EL (cell line): ENCODE data around the gene VSIR.

Source experiments
- DNase-seq: peaks from one replicate; pipeline ENCODE4 v3.0.0-alpha.2; 2016

The VSIR gene

DNA sequence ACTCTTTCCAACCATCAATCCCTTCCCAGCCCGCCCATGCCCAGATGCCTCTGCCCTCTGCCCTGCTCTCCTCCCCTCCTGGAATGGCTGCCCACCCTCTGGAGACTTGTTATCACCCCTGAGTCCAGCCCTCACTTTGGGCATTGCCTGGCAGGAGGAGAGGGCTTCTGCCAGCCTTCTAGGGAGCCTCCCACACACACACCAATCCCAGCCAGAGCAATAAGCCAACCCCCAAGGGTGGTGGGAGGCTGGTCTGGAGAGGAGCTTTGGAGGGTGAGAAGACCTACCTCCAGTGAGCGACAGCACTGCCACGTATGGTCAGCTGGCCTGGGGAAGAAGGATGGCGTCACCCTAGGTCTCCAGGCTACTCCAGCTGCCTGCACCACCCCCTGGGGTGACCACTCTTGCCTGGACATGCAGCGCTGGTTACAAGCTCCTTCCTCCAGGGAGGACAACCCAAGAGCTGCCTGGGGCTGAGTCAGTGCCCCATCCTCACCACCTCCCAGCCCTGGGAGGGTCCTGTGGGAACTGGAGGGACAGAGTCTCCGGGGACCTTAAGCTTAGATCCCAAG lies 62.2 kb downstream of the VSIR start:
- no peak for DNase-seq

DNA sequence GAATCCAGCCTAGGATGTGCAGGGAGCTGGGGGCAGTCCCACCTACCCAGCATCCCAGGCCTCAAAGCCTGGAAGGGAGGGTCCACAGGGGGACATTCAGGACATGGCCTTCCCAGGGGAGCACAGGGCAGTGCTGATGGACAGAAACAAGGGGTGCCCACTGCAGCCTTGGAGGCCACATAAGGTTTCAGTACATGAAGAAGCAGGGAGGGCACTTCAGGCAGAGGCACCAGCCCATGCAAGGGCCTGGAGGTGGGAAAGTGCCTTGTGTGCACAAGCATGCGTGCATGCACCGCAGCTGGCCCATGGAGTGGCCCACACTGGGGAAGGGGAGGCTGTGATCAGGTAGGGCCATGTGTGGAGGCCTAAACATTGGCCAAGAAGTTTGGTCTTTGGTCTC lies 62.8 kb downstream of the VSIR start:
- DNase-seq: no peak

DNA sequence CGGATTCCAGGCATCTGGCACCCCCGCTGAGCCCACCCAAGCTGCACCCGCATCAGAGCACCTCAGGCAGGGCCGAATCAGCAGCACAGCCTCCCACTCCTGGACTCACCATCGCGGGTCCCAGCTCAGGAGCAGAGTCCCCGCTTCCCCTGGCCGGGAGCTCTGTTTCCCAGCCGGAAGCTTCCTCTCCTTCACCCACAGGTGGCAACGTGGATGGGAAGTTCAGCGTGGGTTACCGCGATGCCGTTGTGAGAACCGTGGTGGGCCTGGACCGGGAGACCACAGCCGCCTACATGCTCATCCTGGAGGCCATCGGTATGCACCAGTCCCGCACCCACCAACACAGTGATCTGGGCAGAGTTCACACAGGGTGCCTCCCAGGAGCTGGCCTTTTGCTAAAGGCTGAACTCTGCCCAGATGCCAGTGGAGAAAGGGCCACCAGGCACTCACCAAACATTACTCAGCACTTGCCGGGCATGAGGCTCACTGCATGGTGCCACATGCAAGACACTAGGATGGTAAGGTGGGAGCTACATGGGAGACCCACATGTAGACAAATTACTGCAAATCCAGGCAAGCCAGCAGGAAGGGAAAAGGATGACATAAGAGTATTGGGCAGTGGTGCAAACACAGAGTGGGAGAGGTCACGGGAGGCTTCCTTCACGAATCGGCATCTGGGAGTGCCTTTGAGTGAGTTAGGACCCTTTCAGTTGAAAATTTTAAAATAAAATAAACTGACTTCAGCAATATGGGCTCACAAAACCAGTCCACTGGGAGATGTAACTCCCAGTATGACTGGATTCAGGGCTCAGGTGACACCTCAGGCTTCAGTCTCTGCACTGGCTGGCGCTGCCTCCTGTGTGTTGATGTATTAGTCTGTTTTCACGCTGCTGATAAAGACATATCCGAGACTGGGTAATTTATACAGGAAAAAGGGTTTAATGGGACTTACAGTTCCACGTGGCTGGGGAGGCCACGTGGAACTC lies 64.1 kb downstream of the VSIR start:
- DNase-seq: no peak

DNA sequence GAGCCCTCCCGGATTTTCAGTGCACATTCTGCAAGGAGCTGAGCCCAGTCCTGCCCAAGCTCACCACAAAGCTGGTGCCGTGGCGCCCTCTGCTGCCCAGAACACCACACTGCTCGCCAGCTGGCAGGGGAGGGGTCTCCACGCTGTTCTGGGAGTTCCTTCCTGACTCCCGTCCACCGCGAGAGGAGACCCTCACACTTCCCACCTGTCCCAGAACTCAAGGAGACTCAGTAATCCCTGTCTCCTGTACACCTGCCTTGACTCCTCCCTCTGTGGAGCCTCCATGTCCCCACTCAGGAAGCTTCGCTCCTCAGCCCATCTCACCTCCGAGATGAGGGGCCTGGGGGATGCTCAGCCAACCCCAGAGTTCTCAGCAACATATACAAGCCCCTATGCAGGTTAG lies 65.0 kb downstream of the VSIR start:
- peak; percentile 26 for DNase-seq

DNA sequence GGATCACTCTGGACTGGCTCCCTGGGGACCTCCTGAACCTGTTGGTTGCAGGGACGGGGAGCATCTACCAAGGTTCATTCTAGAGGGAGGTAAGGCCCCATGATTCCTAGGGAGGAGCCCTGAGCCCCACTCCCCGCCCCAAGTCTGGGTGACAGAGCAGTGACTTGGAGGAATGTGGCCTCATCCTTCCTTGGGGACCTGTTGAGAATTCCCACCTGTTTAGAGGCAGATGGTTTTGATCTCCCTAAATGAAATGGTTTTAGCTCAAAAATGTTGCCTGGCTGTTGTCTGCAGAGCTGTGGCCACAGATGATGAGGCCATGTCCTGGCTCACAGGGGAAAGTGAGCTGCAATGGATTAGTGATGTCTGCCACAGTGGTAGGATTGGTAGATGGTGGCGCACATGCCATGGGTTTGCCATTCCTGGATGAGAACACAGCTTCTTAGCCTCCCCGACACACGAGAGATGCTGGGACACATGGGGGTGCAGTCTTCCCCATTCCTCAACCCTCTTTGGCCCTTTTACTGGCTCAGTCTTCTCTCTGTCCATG lies 66.0 kb downstream of the VSIR start:
- DNase-seq: no peak

DNA sequence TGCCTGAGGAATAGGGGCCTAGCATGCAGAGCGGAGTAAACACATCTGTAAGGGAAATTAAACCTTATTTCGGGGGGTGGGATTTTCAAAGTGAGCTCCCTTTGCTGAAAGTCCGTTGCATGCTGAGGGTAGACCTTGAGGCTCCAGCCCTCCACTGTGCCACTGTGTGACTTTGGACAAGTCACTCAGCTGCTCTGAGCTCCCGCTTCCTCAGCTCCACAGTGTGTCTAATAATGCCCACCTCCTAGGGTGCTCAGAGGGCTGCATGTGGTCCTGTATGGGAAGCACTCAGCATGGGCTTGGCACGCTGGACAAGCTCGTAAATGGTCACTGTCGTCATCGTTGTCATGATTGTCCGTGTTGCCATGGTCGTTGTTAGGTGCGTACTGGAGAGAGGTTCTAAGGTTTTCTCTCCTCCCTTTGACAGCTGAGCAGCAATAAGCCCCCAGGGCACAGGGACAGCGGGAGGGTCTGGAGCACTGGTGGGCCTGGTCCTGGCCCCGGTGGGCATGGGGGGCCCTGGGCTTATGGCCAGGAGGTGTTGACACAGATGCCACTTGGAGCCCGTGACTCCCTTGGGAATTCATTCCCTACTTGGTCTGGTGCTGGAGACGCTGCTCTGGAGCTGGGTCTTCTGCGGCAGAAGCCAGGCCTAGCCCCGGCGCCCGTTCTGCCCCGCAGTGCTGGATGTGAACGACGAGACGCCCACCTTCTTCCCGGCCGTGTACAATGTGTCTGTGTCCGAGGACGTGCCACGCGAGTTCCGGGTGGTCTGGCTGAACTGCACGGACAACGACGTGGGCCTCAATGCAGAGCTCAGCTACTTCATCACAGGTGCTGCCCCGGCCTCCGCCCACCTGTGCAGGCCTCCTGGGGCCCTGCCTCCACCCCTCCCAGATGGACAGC lies 66.9 kb downstream of the VSIR start:
- no peak for DNase-seq

DNA sequence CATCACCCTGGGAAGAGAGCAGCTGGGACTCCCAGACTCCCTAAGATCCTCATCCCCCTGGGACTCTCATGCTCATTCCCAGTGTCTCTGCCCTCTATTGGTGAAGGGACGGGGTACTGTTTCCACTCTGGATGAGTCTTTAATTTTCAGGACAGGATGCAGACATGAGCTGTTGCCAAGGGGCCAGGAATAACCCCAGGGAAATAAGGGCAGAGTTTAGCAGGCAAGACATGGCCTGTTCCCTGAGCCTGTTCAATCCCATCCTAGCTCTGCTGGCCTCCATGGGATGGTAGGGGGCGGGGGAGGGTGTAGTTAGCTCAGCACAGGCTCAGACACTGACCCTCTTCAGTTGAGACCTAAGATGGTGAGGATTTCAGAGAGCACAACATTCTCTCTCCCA lies 67.7 kb downstream of the VSIR start:
- DNase-seq: no peak

DNA sequence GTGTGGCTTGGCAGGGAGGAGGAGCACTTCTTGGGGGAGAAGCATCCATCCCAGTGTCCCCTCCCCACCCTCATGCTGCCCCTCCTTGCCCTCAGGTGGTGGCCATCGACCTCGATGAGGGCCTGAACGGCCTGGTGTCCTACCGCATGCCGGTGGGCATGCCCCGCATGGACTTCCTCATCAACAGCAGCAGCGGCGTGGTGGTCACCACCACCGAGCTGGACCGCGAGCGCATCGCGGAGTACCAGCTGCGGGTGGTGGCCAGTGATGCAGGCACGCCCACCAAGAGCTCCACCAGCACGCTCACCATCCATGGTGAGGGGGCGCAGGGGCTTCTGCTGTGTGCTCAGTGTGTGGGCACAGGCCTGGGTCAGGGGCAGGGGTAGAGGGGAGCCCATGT lies 68.5 kb downstream of the VSIR start:
- DNase-seq: no peak

DNA sequence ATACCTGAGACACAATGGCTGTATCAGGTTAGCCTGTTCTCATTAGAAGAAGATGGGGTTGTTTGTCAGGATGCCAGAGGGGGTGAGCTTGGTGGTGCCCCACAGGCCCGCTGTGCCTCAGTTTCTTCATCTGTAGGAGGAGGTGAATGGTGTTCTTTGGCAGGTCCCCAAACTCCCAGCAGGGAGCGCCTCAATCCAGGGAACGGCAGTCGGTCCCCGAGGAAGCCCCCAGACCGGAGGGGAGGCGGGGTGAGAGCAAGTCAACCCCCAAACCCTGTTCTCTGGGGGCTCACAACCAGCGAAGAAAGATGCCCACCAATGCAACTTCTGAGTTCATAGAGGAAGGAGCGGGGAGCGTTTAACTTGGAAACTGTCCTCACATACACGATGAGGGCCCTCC lies 69.7 kb downstream of the VSIR start:
- no peak for DNase-seq

DNA sequence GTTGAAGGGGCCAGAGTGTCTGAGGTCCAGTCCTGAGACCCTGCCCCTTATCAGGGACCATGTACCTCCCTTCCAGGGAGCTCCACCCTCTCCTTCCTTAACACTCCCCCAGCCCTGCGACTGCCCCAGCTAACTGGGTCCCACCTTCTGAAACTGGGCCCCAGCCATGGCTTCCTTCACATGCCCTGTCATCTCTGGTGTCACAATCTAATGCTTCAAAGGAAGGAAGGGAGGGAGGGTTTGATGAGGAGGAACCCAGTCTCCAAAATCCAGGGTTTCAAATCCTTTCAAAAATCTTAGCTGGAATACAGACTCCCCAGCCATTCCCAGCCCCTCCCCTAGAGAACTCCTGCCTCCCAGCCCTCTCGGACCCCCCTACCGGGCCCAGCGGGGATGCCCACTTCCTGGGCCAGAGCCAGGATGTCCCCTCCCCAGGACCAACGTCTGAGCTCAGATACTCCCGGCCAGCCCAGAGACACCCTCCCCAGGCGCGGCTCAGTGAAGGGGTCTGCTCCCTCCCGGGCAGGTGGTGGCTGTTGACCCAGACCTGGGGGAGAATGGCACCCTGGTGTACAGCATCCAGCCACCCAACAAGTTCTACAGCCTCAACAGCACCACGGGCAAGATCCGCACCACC lies 71.7 kb downstream of the VSIR start:
- DNase-seq: no peak

DNA sequence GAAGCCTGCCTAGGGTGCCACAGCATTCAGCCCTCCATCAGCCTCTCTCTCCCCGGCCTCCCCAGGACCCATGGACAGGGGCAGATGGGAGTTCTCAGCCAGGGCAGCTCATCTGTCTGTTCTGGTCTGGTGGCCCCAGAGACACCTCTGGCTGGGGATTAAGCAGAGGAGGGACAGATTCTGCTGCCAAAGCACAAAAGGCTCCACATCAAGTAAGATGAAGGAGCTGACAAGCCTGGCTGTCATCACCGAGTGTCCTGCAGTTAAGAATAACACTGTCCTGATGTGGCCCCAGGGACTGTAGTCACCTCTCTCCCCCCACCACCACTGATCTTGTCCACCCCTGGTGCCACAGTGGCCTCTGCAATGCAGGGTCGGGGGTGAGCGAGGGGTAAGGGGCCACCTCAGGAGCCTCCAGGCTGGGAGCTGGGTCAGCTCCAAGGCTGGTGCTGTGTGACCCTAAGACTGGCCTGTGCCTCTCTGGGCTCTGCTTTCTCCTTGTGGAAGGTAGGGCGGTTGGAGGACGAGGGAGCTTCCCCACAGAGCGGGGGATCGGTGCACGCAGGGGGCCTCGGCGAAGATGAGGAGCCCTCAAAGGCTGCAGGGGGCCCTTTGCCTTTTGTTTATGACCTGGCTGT lies 72.5 kb downstream of the VSIR start:
- no peak for DNase-seq

DNA sequence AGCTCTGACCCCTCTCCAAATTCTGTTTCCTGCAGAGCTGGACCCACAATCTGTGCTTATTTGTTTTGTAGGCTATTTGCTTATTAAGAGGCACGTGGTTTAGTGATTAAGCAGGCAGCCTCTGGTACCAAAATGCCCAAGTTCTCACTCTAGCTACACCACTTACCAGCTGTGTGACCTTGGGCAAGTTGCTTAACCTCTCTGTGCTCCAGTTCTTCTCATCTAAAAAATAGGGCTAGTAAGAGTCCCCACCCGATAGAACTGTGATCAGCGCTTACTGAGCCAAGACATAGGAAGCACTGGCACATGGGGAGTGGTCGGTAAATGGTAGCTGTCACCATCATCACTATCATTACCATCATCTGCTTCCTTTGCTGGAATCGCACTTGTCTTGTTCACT lies 74.6 kb downstream of the VSIR start:
- no peak for DNase-seq

DNA sequence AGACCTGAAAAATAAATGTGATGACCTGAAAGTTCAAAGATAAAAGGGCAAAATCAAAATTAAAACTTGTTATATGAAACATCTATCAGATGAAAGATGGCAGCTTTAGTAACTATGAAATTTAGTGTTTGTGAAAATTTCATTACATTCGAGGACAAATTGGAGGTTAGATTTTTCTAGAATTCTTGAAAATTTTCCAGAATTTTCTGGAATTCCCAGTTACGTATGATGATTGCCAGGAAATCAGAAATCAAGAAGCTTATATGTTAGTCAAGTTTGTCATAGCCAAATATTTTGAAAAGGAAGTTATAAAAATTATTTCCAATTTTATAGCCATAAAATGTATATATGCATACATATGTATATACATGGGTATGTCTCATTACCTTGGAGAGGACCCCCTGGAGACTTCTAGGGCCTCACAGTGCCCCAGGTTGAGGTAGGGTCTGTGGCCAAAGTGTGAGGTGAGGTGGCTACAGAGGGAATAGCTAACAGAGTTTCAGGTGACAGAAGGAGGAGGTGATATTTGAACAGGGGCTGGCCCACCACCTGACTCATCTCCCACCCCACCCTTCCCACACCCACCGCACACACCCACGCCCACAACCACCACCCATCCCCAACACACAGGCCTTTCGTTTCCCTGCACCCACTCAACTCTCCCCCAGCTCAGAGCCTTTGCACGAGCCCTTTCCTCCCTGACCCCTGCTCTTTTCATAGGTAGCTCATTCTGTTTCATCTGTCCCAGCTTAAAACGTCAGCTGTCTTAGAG lies 75.2 kb downstream of the VSIR start:
- DNase-seq: no peak
